ENCODE measurements around the gene TTC33.

The TTC33 gene

DNA sequence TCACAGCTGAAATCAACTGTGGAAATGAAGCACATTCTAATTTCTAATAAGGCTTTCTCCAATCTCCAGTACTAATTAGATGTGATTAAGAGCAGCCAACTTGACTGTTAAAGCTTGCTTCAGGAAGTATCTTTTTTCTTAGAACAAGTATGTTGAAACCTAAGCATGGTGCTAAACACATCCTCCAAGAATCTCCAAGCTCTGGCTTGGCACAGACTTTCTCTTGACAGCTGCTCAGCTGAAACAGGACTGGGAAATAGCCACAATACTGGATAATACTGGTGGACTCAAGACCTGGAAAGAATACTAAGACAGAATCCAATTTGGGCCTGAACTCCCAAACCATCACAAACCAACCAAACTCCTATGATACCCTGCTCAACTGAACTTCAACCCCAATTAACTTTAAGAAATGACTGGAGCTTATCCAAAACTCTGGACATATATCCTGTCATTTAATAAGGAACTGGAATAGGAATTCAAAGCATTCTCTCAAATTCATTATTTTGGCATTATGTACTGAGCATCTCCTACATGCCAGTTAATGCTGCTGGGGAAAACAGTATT is 26.2 kb upstream of the TTC33 start:
- no peak for TF ChIP-seq TAF1 (IDR thresholded peaks at IDR 0.05; ENCODE audit: borderline replicate concordance, insufficient read depth, low read length)
- TF ChIP-seq POLR2AphosphoS5 (IDR thresholded peaks at IDR 0.05; ENCODE audit: low read depth, low read length), result no peak

- no peak for TF ChIP-seq FOXP2 (optimal IDR thresholded peaks at IDR 0.05; ENCODE audit: borderline replicate concordance, extremely low read depth, extremely low read length, insufficient read depth)
- TF ChIP-seq, protein P1, sequence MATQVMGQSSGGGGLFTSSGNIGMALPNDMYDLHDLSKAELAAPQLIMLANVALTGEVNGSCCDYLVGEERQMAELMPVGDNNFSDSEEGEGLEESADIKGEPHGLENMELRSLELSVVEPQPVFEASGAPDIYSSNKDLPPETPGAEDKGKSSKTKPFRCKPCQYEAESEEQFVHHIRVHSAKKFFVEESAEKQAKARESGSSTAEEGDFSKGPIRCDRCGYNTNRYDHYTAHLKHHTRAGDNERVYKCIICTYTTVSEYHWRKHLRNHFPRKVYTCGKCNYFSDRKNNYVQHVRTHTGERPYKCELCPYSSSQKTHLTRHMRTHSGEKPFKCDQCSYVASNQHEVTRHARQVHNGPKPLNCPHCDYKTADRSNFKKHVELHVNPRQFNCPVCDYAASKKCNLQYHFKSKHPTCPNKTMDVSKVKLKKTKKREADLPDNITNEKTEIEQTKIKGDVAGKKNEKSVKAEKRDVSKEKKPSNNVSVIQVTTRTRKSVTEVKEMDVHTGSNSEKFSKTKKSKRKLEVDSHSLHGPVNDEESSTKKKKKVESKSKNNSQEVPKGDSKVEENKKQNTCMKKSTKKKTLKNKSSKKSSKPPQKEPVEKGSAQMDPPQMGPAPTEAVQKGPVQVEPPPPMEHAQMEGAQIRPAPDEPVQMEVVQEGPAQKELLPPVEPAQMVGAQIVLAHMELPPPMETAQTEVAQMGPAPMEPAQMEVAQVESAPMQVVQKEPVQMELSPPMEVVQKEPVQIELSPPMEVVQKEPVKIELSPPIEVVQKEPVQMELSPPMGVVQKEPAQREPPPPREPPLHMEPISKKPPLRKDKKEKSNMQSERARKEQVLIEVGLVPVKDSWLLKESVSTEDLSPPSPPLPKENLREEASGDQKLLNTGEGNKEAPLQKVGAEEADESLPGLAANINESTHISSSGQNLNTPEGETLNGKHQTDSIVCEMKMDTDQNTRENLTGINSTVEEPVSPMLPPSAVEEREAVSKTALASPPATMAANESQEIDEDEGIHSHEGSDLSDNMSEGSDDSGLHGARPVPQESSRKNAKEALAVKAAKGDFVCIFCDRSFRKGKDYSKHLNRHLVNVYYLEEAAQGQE (IDR thresholded peaks at IDR 0.05; ENCODE audit: insufficient read depth in 1 of 2, low read depth in 2 of 2, low read length in 2 of 2), result no peak
- no peak for TF ChIP-seq TAF1 (IDR thresholded peaks at IDR 0.05; ENCODE audit: borderline replicate concordance, insufficient read depth, low read length)
- no peak for TF ChIP-seq SIN3A (IDR thresholded peaks at IDR 0.05; ENCODE audit: borderline replicate concordance, insufficient read depth, low read length)
- TF ChIP-seq POLR2AphosphoS5 (IDR thresholded peaks at IDR 0.05; ENCODE audit: low read depth, low read length), result no peak
These were observed 25.1 kb upstream of the TTC33 start for GRCh38 chr5:40780858-40781257.

DNA sequence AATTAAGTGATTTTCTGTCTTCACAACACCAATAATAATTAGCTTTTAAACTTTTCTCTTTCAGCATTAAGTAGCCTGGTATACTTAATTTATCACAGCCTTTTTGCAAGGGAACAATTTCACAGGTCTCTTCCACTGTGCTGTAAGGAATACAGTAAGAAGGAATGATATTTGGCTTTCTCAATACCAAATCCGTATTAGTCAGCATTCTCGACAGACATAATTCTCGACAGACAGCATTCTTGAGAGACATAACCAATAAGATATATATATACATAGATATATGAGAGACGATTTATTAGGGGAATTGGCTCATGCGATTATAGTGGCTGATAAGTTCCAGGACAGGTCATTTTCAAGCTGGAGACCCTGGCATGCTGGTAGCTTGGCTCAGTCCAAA is 24.4 kb upstream of the TTC33 start:
- TF ChIP-seq SIN3A (IDR thresholded peaks at IDR 0.05; ENCODE audit: borderline replicate concordance, insufficient read depth, low read length) (no peak), FOXP2 (optimal IDR thresholded peaks at IDR 0.05; ENCODE audit: borderline replicate concordance, extremely low read depth, extremely low read length, insufficient read depth) (no peak), TAF1 (IDR thresholded peaks at IDR 0.05; ENCODE audit: borderline replicate concordance, insufficient read depth, low read length) (no peak), POLR2AphosphoS5 (IDR thresholded peaks at IDR 0.05; ENCODE audit: low read depth, low read length) (no peak)
- TF ChIP-seq, protein P1 (IDR thresholded peaks at IDR 0.05; ENCODE audit: insufficient read depth in 1 of 2, low read depth in 2 of 2, low read length in 2 of 2), result no peak

DNA sequence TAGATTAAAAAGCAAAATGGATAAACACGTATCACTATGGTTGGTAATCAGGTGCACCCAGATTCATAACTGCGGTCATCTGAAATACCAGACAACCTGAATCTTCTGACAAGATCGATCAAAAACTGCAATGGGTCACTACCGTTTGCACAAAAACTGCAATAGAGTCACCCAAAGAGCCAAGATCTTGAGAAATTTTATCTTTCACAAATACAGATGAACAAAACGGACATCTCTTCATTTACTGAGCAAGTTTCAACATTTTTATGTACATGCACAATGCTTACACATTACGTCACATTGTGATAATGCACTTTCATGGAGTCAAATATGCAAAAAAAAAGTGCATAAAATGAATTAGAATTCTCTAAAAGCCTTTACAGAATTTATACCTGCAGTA is 23.8 kb upstream of the TTC33 start:
- TF ChIP-seq SIN3A (IDR thresholded peaks at IDR 0.05; ENCODE audit: borderline replicate concordance, insufficient read depth, low read length) (no peak), TAF1 (IDR thresholded peaks at IDR 0.05; ENCODE audit: borderline replicate concordance, insufficient read depth, low read length) (no peak), FOXP2 (optimal IDR thresholded peaks at IDR 0.05; ENCODE audit: borderline replicate concordance, extremely low read depth, extremely low read length, insufficient read depth) (no peak), POLR2AphosphoS5 (IDR thresholded peaks at IDR 0.05; ENCODE audit: low read depth, low read length) (no peak)
- TF ChIP-seq, protein P1 (IDR thresholded peaks at IDR 0.05; ENCODE audit: insufficient read depth in 1 of 2, low read depth in 2 of 2, low read length in 2 of 2), result no peak

GRCh38 chr5:40778133-40778532 is 22.4 kb upstream of the TTC33 start:
- TF ChIP-seq POLR2AphosphoS5 (IDR thresholded peaks at IDR 0.05; ENCODE audit: low read depth, low read length), result no peak
- TF ChIP-seq FOXP2 (optimal IDR thresholded peaks at IDR 0.05; ENCODE audit: borderline replicate concordance, extremely low read depth, extremely low read length, insufficient read depth), result no peak
- no peak for TF ChIP-seq TAF1 (IDR thresholded peaks at IDR 0.05; ENCODE audit: borderline replicate concordance, insufficient read depth, low read length)
- TF ChIP-seq, protein P1 (IDR thresholded peaks at IDR 0.05; ENCODE audit: insufficient read depth in 1 of 2, low read depth in 2 of 2, low read length in 2 of 2), result no peak
- TF ChIP-seq SIN3A (IDR thresholded peaks at IDR 0.05; ENCODE audit: borderline replicate concordance, insufficient read depth, low read length), result no peak
